Diencephalon (tissue), 1 donor: ENCODE data around the gene TAS2R60. TPM values are rescaled to one million over a fixed set of nuclear protein-coding genes. Genes with fewer than 3 reads are reported as not detected.

ENCODE experiments used
- total RNA-seq: library from RNA; depleted of rRNA; stranded (reverse); fragments of >200 nt; gene quantifications from one replicate; pipeline ENCODE4 v1.2.3, GENCODE V29; 2014

Gene TAS2R60, protein sequence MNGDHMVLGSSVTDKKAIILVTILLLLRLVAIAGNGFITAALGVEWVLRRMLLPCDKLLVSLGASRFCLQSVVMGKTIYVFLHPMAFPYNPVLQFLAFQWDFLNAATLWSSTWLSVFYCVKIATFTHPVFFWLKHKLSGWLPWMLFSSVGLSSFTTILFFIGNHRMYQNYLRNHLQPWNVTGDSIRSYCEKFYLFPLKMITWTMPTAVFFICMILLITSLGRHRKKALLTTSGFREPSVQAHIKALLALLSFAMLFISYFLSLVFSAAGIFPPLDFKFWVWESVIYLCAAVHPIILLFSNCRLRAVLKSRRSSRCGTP
- not detected for total RNA-seq

DNA sequence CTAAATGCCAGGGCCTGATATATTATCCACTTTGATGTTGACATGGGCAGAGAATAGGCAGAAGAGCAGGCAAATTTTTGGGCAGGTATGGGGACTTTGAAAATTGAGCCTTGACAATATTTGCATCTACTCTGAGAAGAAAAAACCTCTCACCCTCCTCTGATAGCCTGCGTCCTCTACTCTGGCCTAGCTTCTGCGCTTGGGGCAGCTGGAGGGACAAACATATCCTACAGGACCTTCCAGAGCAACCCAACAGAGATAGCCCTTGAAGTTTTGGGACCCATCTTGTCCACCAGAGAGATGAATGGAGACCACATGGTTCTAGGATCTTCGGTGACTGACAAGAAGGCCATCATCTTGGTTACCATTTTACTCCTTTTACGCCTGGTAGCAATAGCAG is at the start of gene TAS2R60:
TSS of gene TAS2R60 (plus strand) at position 301 of the 400 bp plus-strand sequence. CDS start at position 301, 0 bp downstream.

GRCh38 chr7:143408686-143409561 is 34.3 kb upstream of the TAS2R60 start, which contains the start of gene EPHA1:
Gene EPHA1 (minus strand): TSS chr7:143408856. CDS start chr7:143408805, 51 bp downstream.

DNA sequence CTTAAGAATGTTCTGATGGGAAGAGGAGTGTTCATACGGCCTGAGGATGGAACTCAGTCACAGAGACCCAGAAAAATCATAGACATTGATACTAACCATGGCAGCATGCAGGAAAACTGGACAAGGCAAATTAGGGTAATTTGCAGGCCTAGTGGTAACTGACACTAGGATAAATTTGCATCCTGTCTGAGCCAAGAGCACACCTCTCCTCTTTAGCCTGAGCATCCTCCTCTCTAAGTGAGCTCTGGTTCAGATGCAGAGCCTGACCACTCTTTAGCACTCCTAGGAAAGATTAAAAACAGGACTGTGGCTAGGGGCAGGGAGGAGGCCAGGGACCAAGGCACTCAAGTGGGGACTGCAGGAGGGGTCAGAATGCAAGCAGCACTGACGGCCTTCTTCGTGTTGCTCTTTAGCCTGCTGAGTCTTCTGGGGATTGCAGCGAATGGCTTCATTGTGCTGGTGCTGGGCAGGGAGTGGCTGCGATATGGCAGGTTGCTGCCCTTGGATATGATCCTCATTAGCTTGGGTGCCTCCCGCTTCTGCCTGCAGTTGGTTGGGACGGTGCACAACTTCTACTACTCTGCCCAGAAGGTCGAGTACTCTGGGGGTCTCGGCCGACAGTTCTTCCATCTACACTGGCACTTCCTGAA is 34.4 kb downstream of the TAS2R60 start, which contains the start of gene TAS2R41:
TSS of gene TAS2R41 (plus strand) at position 373 of the 650 bp plus-strand sequence. CDS start at position 373, 0 bp downstream.

Other genes with a start within 250 kb of the TAS2R60 start
- not detected for gene TAS2R40, start 221.4 kb upstream of the TAS2R60 start, total RNA-seq
- 46.1 TPM for gene GSTK1, start 180.0 kb upstream of the TAS2R60 start, total RNA-seq
- 0.46 TPM for gene TMEM139, start 158.5 kb upstream of the TAS2R60 start, total RNA-seq
- 12.5 TPM for gene CASP2, start 155.1 kb upstream of the TAS2R60 start, total RNA-seq
- not detected for gene CLCN1, start 127.3 kb upstream of the TAS2R60 start, total RNA-seq
- 78.4 TPM for gene FAM131B, start 80.7 kb upstream of the TAS2R60 start, total RNA-seq
- 13.1 TPM for gene ZYX, start 62.1 kb upstream of the TAS2R60 start, total RNA-seq
- gene EPHA1, start 34.6 kb upstream of the TAS2R60 start, total RNA-seq, result 7.8 TPM
- gene TAS2R41, start 34.4 kb downstream of the TAS2R60 start, total RNA-seq, result not detected
- 0.69 TPM for gene CTAGE15, start 128.3 kb downstream of the TAS2R60 start, total RNA-seq
- gene TCAF2, start 177.5 kb downstream of the TAS2R60 start, total RNA-seq, result 0.92 TPM